CD4-positive, alpha-beta memory T cell (primary cell): Measurements from ENCODE around the gene CEP162. TPM values are rescaled to one million over a fixed set of nuclear protein-coding genes. Genes with fewer than 3 reads are reported as not detected.

Experiments used
- CTCF ChIA-PET: fragments of 350-600 bp; sonication (Branson Sonifier 250); formaldehyde crosslinking; loops from one replicate; lab custom pipeline; 2021; ENCODE audit warnings: inconsistent platforms; ENCODE audit not compliant: partially characterized antibody; lab: Charles Lee
- POLR2A ChIA-PET: fragments of 350-600 bp; sonication (Branson Sonifier 250); formaldehyde crosslinking; loops from one replicate; lab custom pipeline; 2021; ENCODE audit not compliant: partially characterized antibody; lab: Charles Lee
- DNase-seq, 5 donors: peaks; one replicate each; pipeline versions ENCODE4 v3.0.0 to v3.0.0-alpha.2; 2020 to 2022; ENCODE audit warnings: mixed read lengths in 1 of 5
- H3K27ac ChIP-seq: one replicate; pipeline ENCODE4 v1.7.0; 2013; ENCODE audit warnings: low read depth, low read length
- H3K27me3 ChIP-seq: 2 replicates; pipeline ENCODE4 v1.7.0; 2013; ENCODE audit warnings: mild to moderate bottlenecking, low read length, moderate library complexity; ENCODE audit not compliant: insufficient read depth
- H3K36me3 ChIP-seq: 2 replicates; pipeline ENCODE4 v1.7.0; 2013; ENCODE audit warnings: mild to moderate bottlenecking, low read length, moderate library complexity; ENCODE audit not compliant: insufficient read depth
- H3K4me1 ChIP-seq: 2 replicates; pipeline ENCODE4 v1.7.0; 2013; ENCODE audit warnings: mild to moderate bottlenecking, low read length, moderate library complexity; ENCODE audit not compliant: insufficient read depth
- H3K4me3 ChIP-seq, 2 donors: one replicate each; pipeline ENCODE4 v1.7.0; 2013; ENCODE audit warnings: low read length in 2 of 2, mild to moderate bottlenecking in 1 of 2
- H3K9me3 ChIP-seq, 2 donors: one replicate each; pipeline ENCODE4 v1.7.0; 2013; ENCODE audit warnings: low read length in 2 of 2, control low read depth in 1 of 2; ENCODE audit not compliant: control insufficient read depth in 1 of 2
- H3K27ac Mint-ChIP-seq, 7 donors: one replicate each; pipeline ENCODE4 v1.8.0; 2020 to 2021; ENCODE audit warnings: mixed read lengths in 7 of 7, mild to moderate bottlenecking in 6 of 7, inconsistent platforms in 3 of 7, moderate library complexity in 3 of 7
- H3K27me3 Mint-ChIP-seq, 2 donors: one replicate each; pipeline ENCODE4 v1.8.0; 2020 to 2021; ENCODE audit warnings: mixed read lengths in 2 of 2
- H3K36me3 Mint-ChIP-seq, 2 donors: one replicate each; pipeline ENCODE4 v1.8.0; 2020 to 2021; ENCODE audit warnings: mixed read lengths in 2 of 2, inconsistent platforms in 1 of 2, mild to moderate bottlenecking in 1 of 2
- H3K4me1 Mint-ChIP-seq, 4 donors: one replicate each; pipeline ENCODE4 v1.8.0; 2020 to 2021; ENCODE audit warnings: mixed read lengths in 4 of 4, mild to moderate bottlenecking in 1 of 4
- H3K4me3 Mint-ChIP-seq, 8 donors: one replicate each; pipeline ENCODE4 v1.8.0; 2020 to 2021; ENCODE audit warnings: mixed read lengths in 8 of 8, mild to moderate bottlenecking in 7 of 8, moderate library complexity in 6 of 8, inconsistent platforms in 3 of 8
- H3K9me3 Mint-ChIP-seq, 8 donors: one replicate each; pipeline ENCODE4 v1.8.0; 2020 to 2021; ENCODE audit warnings: mixed read lengths in 8 of 8, mild to moderate bottlenecking in 5 of 8, inconsistent platforms in 3 of 8, moderate library complexity in 1 of 8
- intact Hi-C: fragments of 100-400 bp; cut with micrococcal nuclease; formaldehyde crosslinking; loops from one replicate; pipeline ENCODE4 v1.15.1; 2023
- polyA plus RNA-seq, 2 donors: library from polyadenylated mRNA; unstranded; fragments of 300-500 nt; fragmentation: Illumina TruSeq; gene quantifications; one replicate each; pipeline ENCODE4 v1.2.3, GENCODE V29; 2021
- total RNA-seq, 2 experiments: library from RNA; stranded (reverse); gene quantifications; one replicate each; pipeline ENCODE4 v1.2.3, GENCODE V29; 2021

CEP162 gene
- total and polyA plus RNA-seq, 4 experiments from 2014 or later: 0.60 to 10.4 (median 8.7) TPM

- Mint-ChIP-seq H3K4me3 (peak overlapping the region in 1 of 8 donors; percentile 22), H3K4me1 (no peaks in the 10 kb centered on the region), H3K9me3 (peaks cover 0 to 2% (median 0%) of the 10 kb centered on the region in 8 donors), H3K27me3 (peaks cover 5 to 7% of the 10 kb centered on the region in 2 donors), H3K36me3 (no peaks in the 10 kb centered on the region), H3K27ac (no peak overlapping the region)
- POLR2A ChIA-PET: no interaction called here
- Histone ChIP-seq H3K9me3 (no peaks in the 10 kb centered on the region), H3K36me3 (no peaks in the 10 kb centered on the region), H3K4me3 (no peak overlapping the region), H3K27ac (no peak overlapping the region), H3K27me3 (no peaks in the 10 kb centered on the region), H3K4me1 (no peaks in the 10 kb centered on the region)
- no peak for DNase-seq
- CTCF ChIA-PET: no interaction called here
- intact Hi-C loops: no loop called here
Measured at GRCh38 chr6:84082689-84083265, 144.7 kb downstream of the CEP162 start.

GRCh38 chr6:84081222-84081621 lies 146.2 kb downstream of the CEP162 start:
- POLR2A ChIA-PET: no interaction called here
- Mint-ChIP-seq H3K27me3 (peaks cover 4 to 7% of the 10 kb centered on the region in 2 donors), H3K36me3 (no peaks in the 10 kb centered on the region), H3K9me3 (peaks cover 0 to 2% (median 0%) of the 10 kb centered on the region in 8 donors), H3K4me3 (no peak overlapping the region), H3K27ac (no peak overlapping the region), H3K4me1 (no peaks in the 10 kb centered on the region)
- Histone ChIP-seq H3K4me1 (no peaks in the 10 kb centered on the region), H3K9me3 (no peaks in the 10 kb centered on the region), H3K27ac (no peak overlapping the region), H3K27me3 (no peaks in the 10 kb centered on the region), H3K4me3 (no peak overlapping the region), H3K36me3 (no peaks in the 10 kb centered on the region)
- no peak for DNase-seq
- CTCF ChIA-PET: no interaction called here
- intact Hi-C loops: no loop called here

GRCh38 chr6:84078335-84078734 lies 149.1 kb downstream of the CEP162 start:
- Mint-ChIP-seq H3K4me3 (no peak overlapping the region), H3K27ac (no peak overlapping the region), H3K4me1 (no peaks in the 10 kb centered on the region), H3K27me3 (peaks cover 7 to 15% of the 10 kb centered on the region in 2 donors), H3K36me3 (no peaks in the 10 kb centered on the region), H3K9me3 (peaks cover 0 to 3% (median 0%) of the 10 kb centered on the region in 8 donors)
- no peak overlapping the region for H3K4me3 ChIP-seq
- H3K27ac ChIP-seq: no peak overlapping the region
- ChIA-PET POLR2A (no interaction called here), CTCF (no interaction called here)
- no peaks in the 10 kb centered on the region for H3K27me3 ChIP-seq
- intact Hi-C loops: no loop called here
- H3K9me3 ChIP-seq: no peaks in the 10 kb centered on the region
- H3K36me3 ChIP-seq: no peaks in the 10 kb centered on the region
- no peak for DNase-seq
- H3K4me1 ChIP-seq: no peaks in the 10 kb centered on the region

GRCh38 chr6:84077645-84078044 lies 149.8 kb downstream of the CEP162 start:
- H3K27me3 Mint-ChIP-seq: peaks cover 3 to 10% of the 10 kb centered on the region in 2 donors
- intact Hi-C loops: no loop called here
- H3K27ac ChIP-seq: no peak overlapping the region
- no peak overlapping the region for H3K27ac Mint-ChIP-seq
- H3K27me3 ChIP-seq: no peaks in the 10 kb centered on the region
- POLR2A ChIA-PET: no interaction called here
- no peak for DNase-seq
- H3K4me1 ChIP-seq: no peaks in the 10 kb centered on the region
- H3K36me3 Mint-ChIP-seq: no peaks in the 10 kb centered on the region
- H3K4me3 Mint-ChIP-seq: no peak overlapping the region
- H3K9me3 Mint-ChIP-seq: peaks cover 0 to 3% (median 0%) of the 10 kb centered on the region in 8 donors
- no peaks in the 10 kb centered on the region for H3K4me1 Mint-ChIP-seq
- no peaks in the 10 kb centered on the region for H3K36me3 ChIP-seq
- CTCF ChIA-PET: no interaction called here
- no peaks in the 10 kb centered on the region for H3K9me3 ChIP-seq
- H3K4me3 ChIP-seq: no peak overlapping the region

- Mint-ChIP-seq H3K4me1 (no peaks in the 10 kb centered on the region), H3K27ac (no peak overlapping the region), H3K27me3 (peaks cover 3 to 8% of the 10 kb centered on the region in 2 donors), H3K36me3 (no peaks in the 10 kb centered on the region), H3K4me3 (no peak overlapping the region), H3K9me3 (peaks cover 0 to 4% (median 0%) of the 10 kb centered on the region in 8 donors)
- no peaks in the 10 kb centered on the region for H3K36me3 ChIP-seq
- H3K9me3 ChIP-seq: no peaks in the 10 kb centered on the region
- CTCF ChIA-PET: no interaction called here
- no peaks in the 10 kb centered on the region for H3K4me1 ChIP-seq
- H3K27ac ChIP-seq: no peak overlapping the region
- no peak overlapping the region for H3K4me3 ChIP-seq
- no peak for DNase-seq
- POLR2A ChIA-PET: no interaction called here
- intact Hi-C loops: no loop called here
- H3K27me3 ChIP-seq: no peaks in the 10 kb centered on the region
Measured at GRCh38 chr6:84074988-84075781, 152.3 kb downstream of the CEP162 start.

Other genes with a start within 250 kb of the CEP162 start
- not detected for gene MRAP2, start 193.9 kb downstream of the CEP162 start, total RNA-seq
- gene MRAP2, start 193.9 kb downstream of the CEP162 start, polyA plus RNA-seq: not detected